Measurements from ENCODE around the gene BCL7A. TPM values are rescaled to one million over a fixed set of nuclear protein-coding genes. Genes with fewer than 3 reads are reported as not detected.

BCL7A gene
- total RNA-seq, 1 donor from 2014 or later: 3.2 TPM

Other genes with a start within 250 kb of the BCL7A start
- gene RHOF, start 228.2 kb upstream of the BCL7A start, total RNA-seq: 6.1 TPM
- 20.7 TPM for gene SETD1B, start 217.9 kb upstream of the BCL7A start, total RNA-seq
- 2.2 TPM for gene HPD, start 163.0 kb upstream of the BCL7A start, total RNA-seq
- gene PSMD9, start 133.1 kb upstream of the BCL7A start, total RNA-seq: 54.7 TPM
- 2.1 TPM for gene CFAP251, start 103.3 kb upstream of the BCL7A start, total RNA-seq
- gene MLXIP, start 56.9 kb downstream of the BCL7A start, total RNA-seq: 68.4 TPM
- not detected for gene IL31, start 152.3 kb downstream of the BCL7A start, total RNA-seq
- 1.1 TPM for gene LRRC43, start 161.2 kb downstream of the BCL7A start, total RNA-seq
- gene B3GNT4, start 181.8 kb downstream of the BCL7A start, total RNA-seq: not detected
- gene DIABLO, start 204.2 kb downstream of the BCL7A start, total RNA-seq: 29.8 TPM
- gene VPS33A, start 244.6 kb downstream of the BCL7A start, total RNA-seq: 15.2 TPM